MM.1S (cell line): ENCODE results near the gene JDP2.

ENCODE experiments used
- DNase-seq: peaks from one replicate; pipeline ENCODE4 v3.0.0-alpha.2; 2015
- H2AFZ ChIP-seq: fragments of 300-600 bp; sonication (generic); 2 replicates; pipeline ENCODE4 v1.6.0; 2016; ENCODE audit warnings: antibody characterized with exemption, low read length
- H3F3A ChIP-seq: fragments of 300-600 bp; sonication (generic); 2 replicates; pipeline ENCODE4 v1.6.1; 2016; ENCODE audit warnings: mild to moderate bottlenecking, antibody characterized with exemption, low read length, moderate library complexity, mixed read lengths; ENCODE audit not compliant: insufficient read depth
- H3K27ac ChIP-seq: fragments of 300-600 bp; sonication (generic); 2 replicates; pipeline ENCODE4 v1.5.1; 2016; ENCODE audit warnings: mild to moderate bottlenecking, low read length
- H3K27me3 ChIP-seq: fragments of 300-600 bp; sonication (generic); replicated peaks from 2 replicates; pipeline ENCODE4 v1.6.0; 2016; ENCODE audit warnings: low read length; ENCODE audit not compliant: insufficient read depth
- H3K36me3 ChIP-seq: fragments of 300-600 bp; sonication (generic); replicated peaks from 2 replicates; pipeline ENCODE4 v1.6.1; 2016; ENCODE audit warnings: mild to moderate bottlenecking, low read length, mixed read lengths; ENCODE audit not compliant: insufficient read depth
- H3K4me1 ChIP-seq: fragments of 300-600 bp; sonication (generic); 2 replicates; pipeline ENCODE4 v1.6.1; 2016; ENCODE audit warnings: low read length, mixed read lengths
- H3K4me2 ChIP-seq: fragments of 300-600 bp; sonication (generic); 2 replicates; pipeline ENCODE4 v1.6.0; 2016; ENCODE audit warnings: low read depth, low read length
- H3K4me3 ChIP-seq: fragments of 300-600 bp; sonication (generic); 2 replicates; pipeline ENCODE4 v1.5.1; 2016; ENCODE audit warnings: low read length, mixed read lengths
- H3K79me2 ChIP-seq: fragments of 300-600 bp; sonication (generic); 2 replicates; pipeline ENCODE4 v1.6.1; 2016; ENCODE audit warnings: mixed run types, low read length, mixed read lengths
- H3K9ac ChIP-seq: fragments of 300-600 bp; sonication (generic); 2 replicates; pipeline ENCODE4 v1.6.1; 2016; ENCODE audit warnings: low read length, mixed read lengths
- H3K9me2 ChIP-seq: fragments of 300-600 bp; sonication (generic); replicated peaks from 2 replicates; pipeline ENCODE4 v1.6.1; 2016; ENCODE audit warnings: mild to moderate bottlenecking, low read length, mixed read lengths; ENCODE audit not compliant: insufficient read depth
- H3K9me3 ChIP-seq: fragments of 300-600 bp; sonication (generic); replicated peaks from 2 replicates; pipeline ENCODE4 v1.6.1; 2016; ENCODE audit warnings: mild to moderate bottlenecking, low read length, mixed read lengths; ENCODE audit not compliant: insufficient read depth
- H4K20me1 ChIP-seq: fragments of 300-600 bp; sonication (generic); 2 replicates; pipeline ENCODE4 v1.6.1; 2016; ENCODE audit warnings: mild to moderate bottlenecking, low read length, moderate library complexity, mixed read lengths; ENCODE audit not compliant: insufficient read depth
- CTCF ChIP-seq: fragments of 300-600 bp; sonication (generic); IDR thresholded peaks from 2 replicates; pipeline ENCODE4 v1.5.1; 2016; ENCODE audit warnings: antibody characterized with exemption, low read length, mixed read lengths
- EZH2 ChIP-seq: fragments of 300-600 bp; sonication (generic); optimal IDR thresholded peaks from 2 replicates; pipeline ENCODE3; 2017; ENCODE audit warnings: low read depth, mild to moderate bottlenecking, antibody characterized with exemption, low read length, mixed read lengths
- EZH2phosphoT487 ChIP-seq: fragments of 300-600 bp; sonication (generic); IDR thresholded peaks from 2 replicates; pipeline ENCODE4 v1.6.1; 2018; ENCODE audit warnings: antibody characterized with exemption, low read length

Gene JDP2

GRCh38 chr14:75456997-75457335 is 29.1 kb downstream of the JDP2 start:
- H4K20me1 ChIP-seq, result no peaks in the 10 kb centered on the region

GRCh38 chr14:75457648-75458165 is 29.9 kb downstream of the JDP2 start:
- H3K4me3 ChIP-seq, result no peak overlapping the region
- no peaks in the 10 kb centered on the region for H4K20me1 ChIP-seq
- no peak for TF ChIP-seq EZH2
- TF ChIP-seq EZH2phosphoT487, result no peak
- TF ChIP-seq CTCF, result no peak
- H3K4me2 ChIP-seq, result no peak overlapping the region
- H3K9ac ChIP-seq, result no peak overlapping the region
- no peaks in the 10 kb centered on the region for H3K79me2 ChIP-seq
- no peaks in the 10 kb centered on the region for H3K4me1 ChIP-seq
- H3K36me3 ChIP-seq, result no peaks in the 10 kb centered on the region
- H3F3A ChIP-seq, result no peaks in the 10 kb centered on the region
- H2AFZ ChIP-seq, result no peak overlapping the region
- no peaks in the 10 kb centered on the region for H3K27me3 ChIP-seq
- no peak overlapping the region for H3K27ac ChIP-seq
- H3K9me3 ChIP-seq, result no peaks in the 10 kb centered on the region
- no peaks in the 10 kb centered on the region for H3K9me2 ChIP-seq
- no peak for DNase-seq

More at GRCh38 chr14:75456997-75457335, 29.1 kb downstream of the JDP2 start:
- no peak overlapping the region for H2AFZ ChIP-seq
- H3K4me2 ChIP-seq, result no peak overlapping the region
- no peak overlapping the region for H3K4me3 ChIP-seq
- H3K9ac ChIP-seq, result no peak overlapping the region
- H3K4me1 ChIP-seq, result no peaks in the 10 kb centered on the region
- no peak overlapping the region for H3K27ac ChIP-seq
- H3K27me3 ChIP-seq, result no peaks in the 10 kb centered on the region
- DNase-seq, result no peak
- no peaks in the 10 kb centered on the region for H3K9me2 ChIP-seq
- H3K36me3 ChIP-seq, result no peaks in the 10 kb centered on the region
- H3K9me3 ChIP-seq, result no peaks in the 10 kb centered on the region
- TF ChIP-seq EZH2phosphoT487 (no peak), CTCF (no peak), EZH2 (no peak)
- no peaks in the 10 kb centered on the region for H3F3A ChIP-seq
- no peaks in the 10 kb centered on the region for H3K79me2 ChIP-seq

GRCh38 chr14:75458305-75458704 is 30.5 kb downstream of the JDP2 start:
- no peak for DNase-seq
- H3K79me2 ChIP-seq, result no peaks in the 10 kb centered on the region
- no peak overlapping the region for H3K27ac ChIP-seq
- no peak overlapping the region for H3K4me3 ChIP-seq
- no peak overlapping the region for H3K9ac ChIP-seq
- H3K9me3 ChIP-seq, result no peaks in the 10 kb centered on the region
- no peaks in the 10 kb centered on the region for H3K9me2 ChIP-seq
- H4K20me1 ChIP-seq, result no peaks in the 10 kb centered on the region
- no peaks in the 10 kb centered on the region for H3K27me3 ChIP-seq
- no peaks in the 10 kb centered on the region for H3K4me1 ChIP-seq
- no peaks in the 10 kb centered on the region for H3K36me3 ChIP-seq
- TF ChIP-seq EZH2phosphoT487 (no peak), CTCF (no peak), EZH2 (no peak)
- H3K4me2 ChIP-seq, result no peak overlapping the region
- H2AFZ ChIP-seq, result no peak overlapping the region
- H3F3A ChIP-seq, result no peaks in the 10 kb centered on the region
